GM12892 (cell line): Measurements from ENCODE around the gene TMEM163.

Experiments used
- POLR2A ChIP-seq: IDR thresholded peaks from 2 replicates; pipeline ENCODE4 v1.6.1; 2011; ENCODE audit warnings: low read depth, low read length, control low read depth
- POLR2AphosphoS5 ChIP-seq: IDR thresholded peaks from 2 replicates; pipeline ENCODE4 v1.6.1; 2011; ENCODE audit warnings: low read depth, low read length, control low read depth

- TF ChIP-seq POLR2AphosphoS5 (no peak), POLR2A (no peak)
Measured at GRCh38 chr2:134716721-134717243, 2.0 kb downstream of the TMEM163 start.
